ENCODE data around the gene AGBL4. TPM values are rescaled to one million over a fixed set of nuclear protein-coding genes. Genes with fewer than 3 reads are reported as not detected.
"Not testable (repeated sequence)": the region's sequence is repeated elsewhere in the genome, so short reads cannot be mapped to it uniquely, and the experiment has no call there.

AGBL4 gene
- polyA plus RNA-seq, 4 donors, result 0.10 to 0.16 TPM; not detected in 2

GRCh38 chr1:49817681-49818080 is 206.1 kb downstream of the AGBL4 start:
- H3K4me1 ChIP-seq (ENCODE audit: control insufficient read depth in 3 of 3, insufficient read depth in 2 of 3, low read depth in 1 of 3, low read length in 2 of 3), result no peaks in the 10 kb centered on the region
- WGBS, 3 donors, result 59 to 70% (median 62%) methylated on average over 2 of the region's 2 CpGs

GRCh38 chr1:49787013-49787412 is 236.7 kb downstream of the AGBL4 start:
- not testable (repeated sequence) for H3K9me3 ChIP-seq (ENCODE audit: control insufficient read depth in 2 of 2, insufficient read depth in 1 of 2, low read depth in 1 of 2, low read length in 1 of 2); H3K4me1 ChIP-seq (ENCODE audit: control insufficient read depth in 3 of 3, insufficient read depth in 2 of 3, low read depth in 1 of 3, low read length in 2 of 3); DNase-seq; H3K36me3 ChIP-seq (ENCODE audit: control insufficient read depth in 3 of 3, insufficient read depth in 2 of 3, low read depth in 1 of 3, low read length in 3 of 3); H3K27me3 ChIP-seq (ENCODE audit: control insufficient read depth in 3 of 3, insufficient read depth in 3 of 3, low read length in 3 of 3); H3K27ac ChIP-seq (ENCODE audit: low read depth in 1 of 3, low read length in 2 of 3); H3K4me3 ChIP-seq (ENCODE audit: low read depth in 1 of 3, low read length in 3 of 3); FAIRE-seq
- WGBS, 3 donors, result 89 to 91% (median 91%) methylated on average over 17 of the region's 17 CpGs

More at GRCh38 chr1:49817681-49818080, 206.1 kb downstream of the AGBL4 start:
- Histone ChIP-seq H3K27me3 (ENCODE audit: control insufficient read depth in 3 of 3, insufficient read depth in 3 of 3, low read length in 3 of 3) (no peaks in the 10 kb centered on the region), H3K27ac (ENCODE audit: low read depth in 1 of 3, low read length in 2 of 3) (no peak overlapping the region), H3K4me3 (ENCODE audit: low read depth in 1 of 3, low read length in 3 of 3) (no peak overlapping the region), H3K36me3 (ENCODE audit: control insufficient read depth in 3 of 3, insufficient read depth in 2 of 3, low read depth in 1 of 3, low read length in 3 of 3) (no peaks in the 10 kb centered on the region), H3K9me3 (ENCODE audit: control insufficient read depth in 2 of 2, insufficient read depth in 1 of 2, low read depth in 1 of 2, low read length in 1 of 2) (no peaks in the 10 kb centered on the region)
- FAIRE-seq, result no peak
- DNase-seq, result no peak

- no peak overlapping the region for H3K27ac ChIP-seq (ENCODE audit: low read depth in 1 of 3, low read length in 2 of 3)
- H3K4me3 ChIP-seq (ENCODE audit: low read depth in 1 of 3, low read length in 3 of 3), result no peak overlapping the region
- DNase-seq (no peak), FAIRE-seq (no peak)
- H3K9me3 ChIP-seq (ENCODE audit: control insufficient read depth in 2 of 2, insufficient read depth in 1 of 2, low read depth in 1 of 2, low read length in 1 of 2), result peaks cover 0 to 9% of the 10 kb centered on the region in 2 donors
- WGBS, 3 donors, result 35 to 56% (median 47%) methylated on average over 3 of the region's 3 CpGs
- H3K4me1 ChIP-seq (ENCODE audit: control insufficient read depth in 3 of 3, insufficient read depth in 2 of 3, low read depth in 1 of 3, low read length in 2 of 3), result no peaks in the 10 kb centered on the region
- no peaks in the 10 kb centered on the region for H3K27me3 ChIP-seq (ENCODE audit: control insufficient read depth in 3 of 3, insufficient read depth in 3 of 3, low read length in 3 of 3)
- H3K36me3 ChIP-seq (ENCODE audit: control insufficient read depth in 3 of 3, insufficient read depth in 2 of 3, low read depth in 1 of 3, low read length in 3 of 3), result no peaks in the 10 kb centered on the region
Observed at GRCh38 chr1:49765034-49765433, 258.7 kb downstream of the AGBL4 start.

GRCh38 chr1:49738118-49738517 is 285.6 kb downstream of the AGBL4 start:
- H3K4me3 ChIP-seq (ENCODE audit: low read depth in 1 of 3, low read length in 3 of 3); H3K27ac ChIP-seq (ENCODE audit: low read depth in 1 of 3, low read length in 2 of 3); H3K9me3 ChIP-seq (ENCODE audit: control insufficient read depth in 2 of 2, insufficient read depth in 1 of 2, low read depth in 1 of 2, low read length in 1 of 2); H3K36me3 ChIP-seq (ENCODE audit: control insufficient read depth in 3 of 3, insufficient read depth in 2 of 3, low read depth in 1 of 3, low read length in 3 of 3); H3K4me1 ChIP-seq (ENCODE audit: control insufficient read depth in 3 of 3, insufficient read depth in 2 of 3, low read depth in 1 of 3, low read length in 2 of 3); H3K27me3 ChIP-seq (ENCODE audit: control insufficient read depth in 3 of 3, insufficient read depth in 3 of 3, low read length in 3 of 3); DNase-seq; FAIRE-seq: not testable (repeated sequence)
- 90 to 93% (median 90%) methylated on average over 9 of the region's 9 CpGs for WGBS, 3 donors

- Histone ChIP-seq H3K4me3 (ENCODE audit: low read depth in 1 of 3, low read length in 3 of 3) (no peak overlapping the region), H3K27ac (ENCODE audit: low read depth in 1 of 3, low read length in 2 of 3) (no peak overlapping the region), H3K36me3 (ENCODE audit: control insufficient read depth in 3 of 3, insufficient read depth in 2 of 3, low read depth in 1 of 3, low read length in 3 of 3) (no peaks in the 10 kb centered on the region), H3K9me3 (ENCODE audit: control insufficient read depth in 2 of 2, insufficient read depth in 1 of 2, low read depth in 1 of 2, low read length in 1 of 2) (peaks cover 0 to 5% of the 10 kb centered on the region in 2 donors), H3K4me1 (ENCODE audit: control insufficient read depth in 3 of 3, insufficient read depth in 2 of 3, low read depth in 1 of 3, low read length in 2 of 3) (no peaks in the 10 kb centered on the region), H3K27me3 (ENCODE audit: control insufficient read depth in 3 of 3, insufficient read depth in 3 of 3, low read length in 3 of 3) (no peaks in the 10 kb centered on the region)
- DNase-seq, result no peak
- no peak for FAIRE-seq
- WGBS, 3 donors, result 46 to 71% (median 62%) methylated on average over 1 of the region's 1 CpG
Observed at GRCh38 chr1:49728377-49728776, 295.4 kb downstream of the AGBL4 start.

GRCh38 chr1:49723662-49724061 is 300.1 kb downstream of the AGBL4 start:
- H3K27me3 ChIP-seq (ENCODE audit: control insufficient read depth in 3 of 3, insufficient read depth in 3 of 3, low read length in 3 of 3), result no peaks in the 10 kb centered on the region
- no peaks in the 10 kb centered on the region for H3K4me1 ChIP-seq (ENCODE audit: control insufficient read depth in 3 of 3, insufficient read depth in 2 of 3, low read depth in 1 of 3, low read length in 2 of 3)
- no peak overlapping the region for H3K4me3 ChIP-seq (ENCODE audit: low read depth in 1 of 3, low read length in 3 of 3)
- no peak for FAIRE-seq
- no peak for DNase-seq
- H3K36me3 ChIP-seq (ENCODE audit: control insufficient read depth in 3 of 3, insufficient read depth in 2 of 3, low read depth in 1 of 3, low read length in 3 of 3), result no peaks in the 10 kb centered on the region
- no peaks in the 10 kb centered on the region for H3K9me3 ChIP-seq (ENCODE audit: control insufficient read depth in 2 of 2, insufficient read depth in 1 of 2, low read depth in 1 of 2, low read length in 1 of 2)
- H3K27ac ChIP-seq (ENCODE audit: low read depth in 1 of 3, low read length in 2 of 3), result no peak overlapping the region
- 95 to 96% (median 95%) methylated on average over 1 of the region's 1 CpG for WGBS, 3 donors

GRCh38 chr1:49694251-49694827 is 329.4 kb downstream of the AGBL4 start:
- no peak for FAIRE-seq
- H3K9me3 ChIP-seq (ENCODE audit: control insufficient read depth in 2 of 2, insufficient read depth in 1 of 2, low read depth in 1 of 2, low read length in 1 of 2), result no peaks in the 10 kb centered on the region

GRCh38 chr1:49686107-49686506 is 337.6 kb downstream of the AGBL4 start:
- no peak for FAIRE-seq
- no peak for DNase-seq
- H3K27me3 ChIP-seq (ENCODE audit: control insufficient read depth in 3 of 3, insufficient read depth in 3 of 3, low read length in 3 of 3), result no peaks in the 10 kb centered on the region
- no peak overlapping the region for H3K27ac ChIP-seq (ENCODE audit: low read depth in 1 of 3, low read length in 2 of 3)
- no peaks in the 10 kb centered on the region for H3K36me3 ChIP-seq (ENCODE audit: control insufficient read depth in 3 of 3, insufficient read depth in 2 of 3, low read depth in 1 of 3, low read length in 3 of 3)
- 63 to 73% (median 64%) methylated on average over 3 of the region's 3 CpGs for WGBS, 3 donors
- H3K4me3 ChIP-seq (ENCODE audit: low read depth in 1 of 3, low read length in 3 of 3), result no peak overlapping the region
- no peaks in the 10 kb centered on the region for H3K4me1 ChIP-seq (ENCODE audit: control insufficient read depth in 3 of 3, insufficient read depth in 2 of 3, low read depth in 1 of 3, low read length in 2 of 3)
- H3K9me3 ChIP-seq (ENCODE audit: control insufficient read depth in 2 of 2, insufficient read depth in 1 of 2, low read depth in 1 of 2, low read length in 1 of 2), result no peaks in the 10 kb centered on the region

More at GRCh38 chr1:49694251-49694827, 329.4 kb downstream of the AGBL4 start:
- DNase-seq, result no peak
- Histone ChIP-seq H3K4me3 (ENCODE audit: low read depth in 1 of 3, low read length in 3 of 3) (no peak overlapping the region), H3K4me1 (ENCODE audit: control insufficient read depth in 3 of 3, insufficient read depth in 2 of 3, low read depth in 1 of 3, low read length in 2 of 3) (no peaks in the 10 kb centered on the region), H3K27ac (ENCODE audit: low read depth in 1 of 3, low read length in 2 of 3) (no peak overlapping the region), H3K36me3 (ENCODE audit: control insufficient read depth in 3 of 3, insufficient read depth in 2 of 3, low read depth in 1 of 3, low read length in 3 of 3) (no peaks in the 10 kb centered on the region), H3K27me3 (ENCODE audit: control insufficient read depth in 3 of 3, insufficient read depth in 3 of 3, low read length in 3 of 3) (no peaks in the 10 kb centered on the region)
- WGBS, 3 donors, result 56 to 59% (median 59%) methylated on average over 4 of the region's 4 CpGs

GRCh38 chr1:49677706-49678105 is 346.0 kb downstream of the AGBL4 start:
- WGBS, 3 donors, result 46 to 52% (median 51%) methylated on average over 2 of the region's 2 CpGs
- H3K4me3 ChIP-seq (ENCODE audit: low read depth in 1 of 3, low read length in 3 of 3), result no peak overlapping the region
- FAIRE-seq (no peak), DNase-seq (no peak)
- H3K27me3 ChIP-seq (ENCODE audit: control insufficient read depth in 3 of 3, insufficient read depth in 3 of 3, low read length in 3 of 3), result no peaks in the 10 kb centered on the region
- no peaks in the 10 kb centered on the region for H3K36me3 ChIP-seq (ENCODE audit: control insufficient read depth in 3 of 3, insufficient read depth in 2 of 3, low read depth in 1 of 3, low read length in 3 of 3)
- no peaks in the 10 kb centered on the region for H3K4me1 ChIP-seq (ENCODE audit: control insufficient read depth in 3 of 3, insufficient read depth in 2 of 3, low read depth in 1 of 3, low read length in 2 of 3)
- no peak overlapping the region for H3K27ac ChIP-seq (ENCODE audit: low read depth in 1 of 3, low read length in 2 of 3)
- no peaks in the 10 kb centered on the region for H3K9me3 ChIP-seq (ENCODE audit: control insufficient read depth in 2 of 2, insufficient read depth in 1 of 2, low read depth in 1 of 2, low read length in 1 of 2)
